Measurements from ENCODE around the gene NHSL2. TPM values are rescaled to one million over a fixed set of nuclear protein-coding genes. Genes with fewer than 3 reads are reported as not detected.

The NHSL2 gene
- polyA plus RNA-seq, 1 of the 3 experiments (the other 2 are of a cell fraction): 0.61 TPM

DNA sequence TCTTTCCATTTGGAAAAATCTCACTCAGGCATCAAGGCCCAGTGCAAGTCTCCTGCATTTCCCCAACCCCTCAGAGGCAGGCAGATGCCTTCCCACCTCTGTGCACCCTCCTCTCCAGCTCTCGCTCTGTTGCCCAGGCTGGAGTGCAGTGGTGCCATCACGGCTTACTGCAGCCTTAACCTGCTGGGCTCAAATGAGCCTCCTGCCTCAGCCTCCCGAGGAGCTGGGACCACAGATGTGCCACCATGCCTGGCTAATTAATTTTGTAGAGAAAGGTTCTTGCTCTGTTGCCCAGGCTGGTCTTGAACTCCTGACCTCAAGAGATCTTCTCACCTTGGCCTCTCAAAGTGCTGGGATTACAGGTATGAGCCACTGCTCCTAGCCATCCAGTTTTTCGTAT is 95.8 kb downstream of the NHSL2 start:
- H3K4me1 ChIP-seq (ENCODE audit: control insufficient read depth in 1 of 2, insufficient read depth in 2 of 2, low read depth in 1 of 2, low read length in 1 of 2): peaks cover 0 to 8% of the 10 kb centered on the region in 2 experiments; a peak in 1 of 4 replicates
- no peaks in the 10 kb centered on the region for H4K20me1 ChIP-seq (ENCODE audit: insufficient read depth)
- H2AFZ ChIP-seq (ENCODE audit: low read depth): no peak overlapping the region
- H3F3A ChIP-seq (replicated peaks; ENCODE audit: insufficient read depth): no peaks in the 10 kb centered on the region
- no peaks in the 10 kb centered on the region for H3K9me3 ChIP-seq
- H3K9ac ChIP-seq: no peak overlapping the region
- ChIA-PET POLR2A (interaction anchor here (0.9 kb wide), 1 partner anchor 271 kb away, joined by 3 read pairs; the partner anchor contains the start of gene RPS4X), CTCF (interaction anchor here (1.3 to 8.2 kb wide), 2 partner anchors 12 to 121 kb away, joined by 5 to 57 read pairs; no protein-coding TSS in a partner anchor)
- H3K27me3 ChIP-seq (ENCODE audit: insufficient read depth): peaks cover 39% of the 10 kb centered on the region; the same call in 1 of the 2 replicates
- H3K36me3 ChIP-seq (replicated peaks in 1 of 2; ENCODE audit: control insufficient read depth in 1 of 2, insufficient read depth in 2 of 2, low read length in 1 of 2): no peaks in the 10 kb centered on the region
- no peak for DNase-seq
- H3K4me2 ChIP-seq: no peak overlapping the region
- WGBS (ENCODE audit: low lambda C conversion rate): 55% methylated on average over 4 of the region's 4 CpGs
- no peak overlapping the region for H3K27ac ChIP-seq (ENCODE audit: low read depth in 2 of 2, low read length in 1 of 2)
- H3K79me2 ChIP-seq (ENCODE audit: insufficient read depth): no peaks in the 10 kb centered on the region
- H3K9me2 ChIP-seq: no peaks in the 10 kb centered on the region
- TF ChIP-seq CTCF (IDR thresholded peaks at IDR 0.05): no peak
- no peak for TF ChIP-seq MXI1 (IDR thresholded peaks at IDR 0.05; ENCODE audit: low read depth, low read length)
- no peak for TF ChIP-seq TCF12 (IDR thresholded peaks at IDR 0.05)
- no peak for TF ChIP-seq RFX5 (IDR thresholded peaks at IDR 0.05; ENCODE audit: low read length)
- no peak for TF ChIP-seq IRF3 (IDR thresholded peaks at IDR 0.05; ENCODE audit: low read depth, low read length)
- no peak for TF ChIP-seq EZH2phosphoT487 (IDR thresholded peaks at IDR 0.05; ENCODE audit: borderline replicate concordance, low read depth)
- TF ChIP-seq, protein P1, sequence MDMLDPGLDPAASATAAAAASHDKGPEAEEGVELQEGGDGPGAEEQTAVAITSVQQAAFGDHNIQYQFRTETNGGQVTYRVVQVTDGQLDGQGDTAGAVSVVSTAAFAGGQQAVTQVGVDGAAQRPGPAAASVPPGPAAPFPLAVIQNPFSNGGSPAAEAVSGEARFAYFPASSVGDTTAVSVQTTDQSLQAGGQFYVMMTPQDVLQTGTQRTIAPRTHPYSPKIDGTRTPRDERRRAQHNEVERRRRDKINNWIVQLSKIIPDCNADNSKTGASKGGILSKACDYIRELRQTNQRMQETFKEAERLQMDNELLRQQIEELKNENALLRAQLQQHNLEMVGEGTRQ (IDR thresholded peaks at IDR 0.05; ENCODE audit: borderline replicate concordance, low read depth, low read length): no peak
- TF ChIP-seq SMC3 (IDR thresholded peaks at IDR 0.05; ENCODE audit: low read depth, low read length): no peak
- TF ChIP-seq JUND (IDR thresholded peaks at IDR 0.05): no peak
- TF ChIP-seq PBX3 (IDR thresholded peaks at IDR 0.05): no peak
- H3K4me3 ChIP-seq (ENCODE audit: low read depth in 2 of 2, low read length in 1 of 2): no peak overlapping the region

GRCh38 chrX:72009731-72010130 is 99.1 kb downstream of the NHSL2 start:
- Histone ChIP-seq H3K36me3 (replicated peaks in 1 of 2; ENCODE audit: control insufficient read depth in 1 of 2, insufficient read depth in 2 of 2, low read length in 1 of 2) (no peaks in the 10 kb centered on the region), H3K79me2 (ENCODE audit: insufficient read depth) (no peaks in the 10 kb centered on the region), H3K27me3 (ENCODE audit: insufficient read depth) (peaks cover 42% of the 10 kb centered on the region; the same call in 1 of the 2 replicates), H3K4me3 (ENCODE audit: low read depth in 2 of 2, low read length in 1 of 2) (no peak overlapping the region), H3K9me3 (no peaks in the 10 kb centered on the region), H4K20me1 (ENCODE audit: insufficient read depth) (no peaks in the 10 kb centered on the region), H3K9me2 (no peaks in the 10 kb centered on the region), H3K27ac (ENCODE audit: low read depth in 2 of 2, low read length in 1 of 2) (no peak overlapping the region), H3F3A (replicated peaks; ENCODE audit: insufficient read depth) (no peaks in the 10 kb centered on the region), H3K9ac (no peak overlapping the region), H3K4me2 (no peak overlapping the region), H2AFZ (ENCODE audit: low read depth) (no peak overlapping the region), H3K4me1 (ENCODE audit: control insufficient read depth in 1 of 2, insufficient read depth in 2 of 2, low read depth in 1 of 2, low read length in 1 of 2) (no peaks in the 10 kb centered on the region; a peak in 1 of 4 replicates)
- ChIA-PET CTCF (interaction anchor here (1.0 kb wide), 2 partner anchors 8 to 9 kb away, joined by 3 read pairs; no protein-coding TSS in a partner anchor), POLR2A (no interaction called here)
- no peak for DNase-seq
- WGBS (ENCODE audit: low lambda C conversion rate): 50% methylated on average over 2 of the region's 2 CpGs
- TF ChIP-seq CHD2 (IDR thresholded peaks at IDR 0.05; ENCODE audit: low read length, partially characterized antibody) (no peak), FOXJ3 (CRISPR knock-in tag; IDR thresholded peaks at IDR 0.05) (no peak), EP300 (IDR thresholded peaks at IDR 0.05; ENCODE audit: borderline replicate concordance in 1 of 2, low read depth in 1 of 2, low read length in 1 of 2) (no peak), POLR2AphosphoS5 (IDR thresholded peaks at IDR 0.05; ENCODE audit: low read depth, low read length) (no peak), NFIC (IDR thresholded peaks at IDR 0.05; ENCODE audit: borderline replicate concordance) (no peak), GATA2 (CRISPR knock-in tag; IDR thresholded peaks at IDR 0.05) (no peak), IRF3 (IDR thresholded peaks at IDR 0.05; ENCODE audit: low read depth, low read length) (no peak), JUND (IDR thresholded peaks at IDR 0.05) (no peak), TEAD4 (IDR thresholded peaks at IDR 0.05; ENCODE audit: borderline replicate concordance, insufficient read depth) (no peak), MXI1 (IDR thresholded peaks at IDR 0.05; ENCODE audit: low read depth, low read length) (no peak), FOSL2 (IDR thresholded peaks at IDR 0.05; ENCODE audit: borderline replicate concordance, low read depth) (no peak)
- TF ChIP-seq, protein P2, sequence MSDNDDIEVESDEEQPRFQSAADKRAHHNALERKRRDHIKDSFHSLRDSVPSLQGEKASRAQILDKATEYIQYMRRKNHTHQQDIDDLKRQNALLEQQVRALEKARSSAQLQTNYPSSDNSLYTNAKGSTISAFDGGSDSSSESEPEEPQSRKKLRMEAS (IDR thresholded peaks at IDR 0.05; ENCODE audit: low read depth): no peak
